Measurements from ENCODE around the gene NR2C1. TPM values are rescaled to one million over a fixed set of nuclear protein-coding genes. Genes with fewer than 3 reads are reported as not detected.

Gene NR2C1
- total and polyA plus RNA-seq, 9 of the 15 experiments (the other 6 are each of a cell fraction or from before 2014, with no cell fraction given) = 8.5 to 42.4 (median 35.6) TPM

DNA sequence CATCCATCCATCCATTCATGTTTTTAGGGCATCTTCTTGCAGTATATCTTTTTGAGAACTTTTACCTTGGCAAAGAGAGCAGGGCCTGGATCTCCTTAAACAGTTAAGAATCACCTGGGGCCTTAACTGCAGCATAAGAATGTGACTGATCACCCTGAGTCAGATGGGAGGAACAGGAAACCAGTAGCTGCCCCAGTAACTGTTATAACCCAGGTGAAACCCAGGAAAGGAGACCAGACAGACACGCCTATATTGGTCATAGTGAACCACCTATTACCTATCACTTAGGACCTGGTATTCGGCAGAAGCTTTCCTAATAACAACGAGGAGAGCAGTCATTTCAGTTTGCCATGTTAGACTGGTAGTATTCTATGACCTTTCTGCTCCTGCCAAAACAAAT is 43.4 kb upstream of the NR2C1 start:
- BruUV-seq (replicated peaks) = no TSS peak
- CTCF ChIA-PET (ENCODE audit: low intra/inter-chr PET ratio) = interaction anchor here (0.5 to 2.6 kb wide), 5 partner anchors 100 to 966 kb away, joined by 3 to 32 read pairs (median 4); partner anchors contain the start of genes FGD6 and VEZT
- H3K4me2 ChIP-seq (ENCODE audit: insufficient read depth, low read length) = no peak overlapping the region
- in situ Hi-C loops (cut with MboI) (loop anchor here (5.0 kb wide), 1 partner anchor 416 kb away; no protein-coding TSS in a partner anchor), intact Hi-C loops (cut with micrococcal nuclease) (loop anchor here (1.0 kb wide), 3 partner anchors 101 to 418 kb away; partner anchors contain the start of genes FGD6 and VEZT)
- H3K9ac ChIP-seq (ENCODE audit: insufficient read depth in 1 of 2, low read depth in 2 of 2, low read length in 2 of 2) = no peak overlapping the region
- no peak overlapping the region for H3K4me3 ChIP-seq
- no peak overlapping the region for H2AFZ ChIP-seq (ENCODE audit: low read depth, low read length)
- 53% methylated on average over 3 of the region's 3 CpGs for WGBS (ENCODE audit: insufficient coverage, low coverage, missing lambda C conversion rate)
- H3K27ac ChIP-seq (ENCODE audit: extremely low read depth, low read depth, low read length) = no peak overlapping the region
- H3K9me3 ChIP-seq (replicated peaks; ENCODE audit: control insufficient read depth, insufficient read depth, low read depth, low read length) = no peaks in the 10 kb centered on the region
- FAIRE-seq = no peak
- H3K9me1 ChIP-seq (ENCODE audit: control insufficient read depth, insufficient read depth, low read length) = no peaks in the 10 kb centered on the region
- H3K27me3 ChIP-seq (ENCODE audit: control insufficient read depth in 2 of 2, insufficient read depth in 2 of 2, low read length in 2 of 2) = no peaks in the 10 kb centered on the region
- ATAC-seq = peak; percentile 38
- H3K4me1 ChIP-seq (replicated peaks in 1 of 2; ENCODE audit: control insufficient read depth in 2 of 2, insufficient read depth in 2 of 2, low read length in 2 of 2) = no peaks in the 10 kb centered on the region; a peak in 1 of 5 replicates
- H3K36me3 ChIP-seq (ENCODE audit: control insufficient read depth, insufficient read depth, low read length) = peaks cover 5% of the 10 kb centered on the region; the same call in 1 of the 3 replicates
- no peaks in the 10 kb centered on the region for H4K20me1 ChIP-seq (replicated peaks; ENCODE audit: control insufficient read depth, insufficient read depth, low read length)
- no peaks in the 10 kb centered on the region for H3K79me2 ChIP-seq (ENCODE audit: control insufficient read depth, insufficient read depth, low read length)
- POLR2A ChIA-PET = interaction anchor here (1.1 kb wide), 1 partner anchor 220 kb away, joined by 5 read pairs; no protein-coding TSS in a partner anchor
- DNase-seq (ENCODE audit: extremely low read depth in 1 of 4, low spot score in 3 of 4) = no peak
- TF ChIP-seq NFYB (IDR thresholded peaks at IDR 0.05; ENCODE audit: extremely low read depth, insufficient read length) (no peak), MYNN (IDR thresholded peaks at IDR 0.05) (no peak), MYNN (CRISPR knock-in tag; IDR thresholded peaks at IDR 0.05) (no peak), RBM39 (optimal IDR thresholded peaks at IDR 0.05; ENCODE audit: low read depth, low read length) (no peak), CBFA2T3 (IDR thresholded peaks at IDR 0.05) (no peak), MCM3 (IDR thresholded peaks at IDR 0.05) (no peak), ZKSCAN1 (IDR thresholded peaks at IDR 0.05; ENCODE audit: low read depth, low read length) (no peak), POLR2B (IDR thresholded peaks at IDR 0.05; ENCODE audit: low read depth, partially characterized antibody) (no peak), FOSL1 (tag; conservative IDR thresholded peaks at IDR 0.05) (no peak), CBX3 (IDR thresholded peaks at IDR 0.05; ENCODE audit: borderline replicate concordance in 1 of 2, low read length in 2 of 2) (no peak), HOXB6 (CRISPR knock-in tag; IDR thresholded peaks at IDR 0.05; ENCODE audit: borderline replicate concordance) (no peak), ZNF780A (CRISPR knock-in tag; IDR thresholded peaks at IDR 0.05) (no peak), SNIP1 (IDR thresholded peaks at IDR 0.05; ENCODE audit: low read depth) (no peak), SMARCE1 (IDR thresholded peaks at IDR 0.05) (no peak)
- TF ChIP-seq, protein P1, sequence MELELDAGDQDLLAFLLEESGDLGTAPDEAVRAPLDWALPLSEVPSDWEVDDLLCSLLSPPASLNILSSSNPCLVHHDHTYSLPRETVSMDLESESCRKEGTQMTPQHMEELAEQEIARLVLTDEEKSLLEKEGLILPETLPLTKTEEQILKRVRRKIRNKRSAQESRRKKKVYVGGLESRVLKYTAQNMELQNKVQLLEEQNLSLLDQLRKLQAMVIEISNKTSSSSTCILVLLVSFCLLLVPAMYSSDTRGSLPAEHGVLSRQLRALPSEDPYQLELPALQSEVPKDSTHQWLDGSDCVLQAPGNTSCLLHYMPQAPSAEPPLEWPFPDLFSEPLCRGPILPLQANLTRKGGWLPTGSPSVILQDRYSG (tag; conservative IDR thresholded peaks at IDR 0.05; ENCODE audit: low read depth) = no peak
- TF ChIP-seq, protein P2, sequence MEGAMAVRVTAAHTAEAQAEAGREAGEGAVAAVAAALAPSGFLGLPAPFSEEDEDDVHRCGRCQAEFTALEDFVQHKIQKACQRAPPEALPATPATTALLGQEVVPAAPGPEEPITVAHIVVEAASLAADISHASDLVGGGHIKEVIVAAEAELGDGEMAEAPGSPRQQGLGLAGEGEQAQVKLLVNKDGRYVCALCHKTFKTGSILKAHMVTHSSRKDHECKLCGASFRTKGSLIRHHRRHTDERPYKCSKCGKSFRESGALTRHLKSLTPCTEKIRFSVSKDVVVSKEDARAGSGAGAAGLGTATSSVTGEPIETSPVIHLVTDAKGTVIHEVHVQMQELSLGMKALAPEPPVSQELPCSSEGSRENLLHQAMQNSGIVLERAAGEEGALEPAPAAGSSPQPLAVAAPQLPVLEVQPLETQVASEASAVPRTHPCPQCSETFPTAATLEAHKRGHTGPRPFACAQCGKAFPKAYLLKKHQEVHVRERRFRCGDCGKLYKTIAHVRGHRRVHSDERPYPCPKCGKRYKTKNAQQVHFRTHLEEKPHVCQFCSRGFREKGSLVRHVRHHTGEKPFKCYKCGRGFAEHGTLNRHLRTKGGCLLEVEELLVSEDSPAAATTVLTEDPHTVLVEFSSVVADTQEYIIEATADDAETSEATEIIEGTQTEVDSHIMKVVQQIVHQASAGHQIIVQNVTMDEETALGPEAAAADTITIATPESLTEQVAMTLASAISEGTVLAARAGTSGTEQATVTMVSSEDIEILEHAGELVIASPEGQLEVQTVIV (CRISPR knock-in tag; IDR thresholded peaks at IDR 0.05; ENCODE audit: borderline replicate concordance) = no peak
- TF ChIP-seq, protein P3, sequence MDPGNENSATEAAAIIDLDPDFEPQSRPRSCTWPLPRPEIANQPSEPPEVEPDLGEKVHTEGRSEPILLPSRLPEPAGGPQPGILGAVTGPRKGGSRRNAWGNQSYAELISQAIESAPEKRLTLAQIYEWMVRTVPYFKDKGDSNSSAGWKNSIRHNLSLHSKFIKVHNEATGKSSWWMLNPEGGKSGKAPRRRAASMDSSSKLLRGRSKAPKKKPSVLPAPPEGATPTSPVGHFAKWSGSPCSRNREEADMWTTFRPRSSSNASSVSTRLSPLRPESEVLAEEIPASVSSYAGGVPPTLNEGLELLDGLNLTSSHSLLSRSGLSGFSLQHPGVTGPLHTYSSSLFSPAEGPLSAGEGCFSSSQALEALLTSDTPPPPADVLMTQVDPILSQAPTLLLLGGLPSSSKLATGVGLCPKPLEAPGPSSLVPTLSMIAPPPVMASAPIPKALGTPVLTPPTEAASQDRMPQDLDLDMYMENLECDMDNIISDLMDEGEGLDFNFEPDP (CRISPR knock-in tag; IDR thresholded peaks at IDR 0.05) = no peak
- TF ChIP-seq, protein P4, sequence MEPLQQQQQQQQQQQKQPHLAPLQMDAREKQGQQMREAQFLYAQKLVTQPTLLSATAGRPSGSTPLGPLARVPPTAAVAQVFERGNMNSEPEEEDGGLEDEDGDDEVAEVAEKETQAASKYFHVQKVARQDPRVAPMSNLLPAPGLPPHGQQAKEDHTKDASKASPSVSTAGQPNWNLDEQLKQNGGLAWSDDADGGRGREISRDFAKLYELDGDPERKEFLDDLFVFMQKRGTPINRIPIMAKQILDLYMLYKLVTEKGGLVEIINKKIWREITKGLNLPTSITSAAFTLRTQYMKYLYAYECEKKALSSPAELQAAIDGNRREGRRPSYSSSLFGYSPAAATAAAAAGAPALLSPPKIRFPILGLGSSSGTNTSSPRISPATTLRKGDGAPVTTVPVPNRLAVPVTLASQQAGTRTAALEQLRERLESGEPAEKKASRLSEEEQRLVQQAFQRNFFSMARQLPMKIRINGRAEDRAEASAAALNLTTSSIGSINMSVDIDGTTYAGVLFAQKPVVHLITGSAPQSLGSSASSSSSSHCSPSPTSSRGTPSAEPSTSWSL (CRISPR knock-in tag; IDR thresholded peaks at IDR 0.05; ENCODE audit: borderline replicate concordance) = no peak

Measured in K562 (cell line).